Endothelial cell of umbilical vein (primary cell): ENCODE results near the gene DAB2IP.
"Not testable (repeated sequence)": the region's sequence is repeated elsewhere in the genome, so short reads cannot be mapped to it uniquely, and the experiment has no call there.

ENCODE experiments used
- EZH2 ChIP-seq: IDR thresholded peaks from 2 replicates; pipeline ENCODE4 v1.6.1; 2012; ENCODE audit warnings: borderline replicate concordance, low read depth, mild to moderate bottlenecking, moderate library complexity, low read length, inconsistent platforms; ENCODE audit not compliant: severe bottlenecking
- FOS ChIP-seq: IDR thresholded peaks from 2 replicates; pipeline ENCODE4 v1.6.1; 2011; ENCODE audit warnings: mild to moderate bottlenecking, low read length, moderate library complexity, borderline replicate concordance; ENCODE audit not compliant: insufficient read depth
- GATA2 ChIP-seq: IDR thresholded peaks from 2 replicates; pipeline ENCODE4 v1.7.0; 2011; ENCODE audit warnings: low read depth, mild to moderate bottlenecking, moderate library complexity, mixed read lengths, low read length; ENCODE audit not compliant: insufficient read length, insufficient read depth
- MYC ChIP-seq: IDR thresholded peaks from one replicate; pipeline ENCODE4 v1.6.1; 2011; ENCODE audit warnings: mild to moderate bottlenecking, low read depth, low read length
- POLR2A ChIP-seq: IDR thresholded peaks from 2 replicates; pipeline ENCODE4 v1.6.1; 2012; ENCODE audit warnings: low read depth, mild to moderate bottlenecking, control low read depth, low read length
- POLR2AphosphoS5 ChIP-seq: IDR thresholded peaks from 2 replicates; pipeline ENCODE4 v1.6.1; 2012; ENCODE audit warnings: low read depth, mild to moderate bottlenecking, control low read depth, low read length, moderate library complexity; ENCODE audit not compliant: insufficient read depth
- TF ChIP-seq, protein P1 (sequence below), 2 donors: IDR thresholded peaks; 1 replicate in 1 of 2; 2 replicates in 1 of 2; pipeline ENCODE4 v1.5.1; 2011; ENCODE audit warnings: low read length in 2 of 2, mild to moderate bottlenecking in 2 of 2, moderate library complexity in 2 of 2, control low read depth in 1 of 2, inconsistent platforms in 1 of 2, low read depth in 1 of 2; ENCODE audit not compliant: insufficient read depth in 1 of 2; ENCODE audit errors: extremely low read depth in 1 of 2
- TF ChIP-seq, protein P2 (sequence below): IDR thresholded peaks from 2 replicates; pipeline ENCODE4 v1.6.1; 2011; ENCODE audit not compliant: insufficient read depth, insufficient read length

DNA sequence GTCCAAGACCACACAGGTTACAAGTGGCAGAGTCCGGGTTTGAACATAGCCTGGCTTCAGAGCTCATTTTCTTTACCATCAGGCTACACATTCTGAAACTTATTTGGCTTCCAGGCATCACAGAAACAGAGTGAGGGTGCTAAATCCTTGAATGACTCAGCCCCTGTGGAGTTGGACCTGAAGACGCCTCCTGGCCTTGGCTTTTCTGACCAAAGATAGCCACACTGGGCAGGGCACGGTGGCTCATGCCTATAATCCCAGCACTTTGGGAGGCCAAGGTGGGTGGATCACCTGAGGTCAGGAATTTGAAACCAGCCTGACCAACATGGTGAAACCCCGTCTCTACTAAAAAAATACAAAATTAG lies 90.5 kb downstream of the DAB2IP start:
- TF ChIP-seq POLR2A, POLR2AphosphoS5, EZH2, MYC, GATA2, FOS: not testable (repeated sequence)
- TF ChIP-seq, protein P1, sequence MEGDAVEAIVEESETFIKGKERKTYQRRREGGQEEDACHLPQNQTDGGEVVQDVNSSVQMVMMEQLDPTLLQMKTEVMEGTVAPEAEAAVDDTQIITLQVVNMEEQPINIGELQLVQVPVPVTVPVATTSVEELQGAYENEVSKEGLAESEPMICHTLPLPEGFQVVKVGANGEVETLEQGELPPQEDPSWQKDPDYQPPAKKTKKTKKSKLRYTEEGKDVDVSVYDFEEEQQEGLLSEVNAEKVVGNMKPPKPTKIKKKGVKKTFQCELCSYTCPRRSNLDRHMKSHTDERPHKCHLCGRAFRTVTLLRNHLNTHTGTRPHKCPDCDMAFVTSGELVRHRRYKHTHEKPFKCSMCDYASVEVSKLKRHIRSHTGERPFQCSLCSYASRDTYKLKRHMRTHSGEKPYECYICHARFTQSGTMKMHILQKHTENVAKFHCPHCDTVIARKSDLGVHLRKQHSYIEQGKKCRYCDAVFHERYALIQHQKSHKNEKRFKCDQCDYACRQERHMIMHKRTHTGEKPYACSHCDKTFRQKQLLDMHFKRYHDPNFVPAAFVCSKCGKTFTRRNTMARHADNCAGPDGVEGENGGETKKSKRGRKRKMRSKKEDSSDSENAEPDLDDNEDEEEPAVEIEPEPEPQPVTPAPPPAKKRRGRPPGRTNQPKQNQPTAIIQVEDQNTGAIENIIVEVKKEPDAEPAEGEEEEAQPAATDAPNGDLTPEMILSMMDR (IDR thresholded peaks at IDR 0.05; ENCODE audit: extremely low read depth in 1 of 2, insufficient read depth in 1 of 2, low read depth in 1 of 2, low read length in 2 of 2), result not testable (repeated sequence)
- TF ChIP-seq, protein P2, sequence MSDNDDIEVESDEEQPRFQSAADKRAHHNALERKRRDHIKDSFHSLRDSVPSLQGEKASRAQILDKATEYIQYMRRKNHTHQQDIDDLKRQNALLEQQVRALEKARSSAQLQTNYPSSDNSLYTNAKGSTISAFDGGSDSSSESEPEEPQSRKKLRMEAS, result not testable (repeated sequence)
